HepG2 (cell line): Measurements from ENCODE around the gene SYNGAP1. TPM values are rescaled to one million over a fixed set of nuclear protein-coding genes. Genes with fewer than 3 reads are reported as not detected.

ENCODE experiments used
- ARID5B ChIP-seq: IDR thresholded peaks from 2 replicates; pipeline ENCODE4 v1.4.0; 2020; ENCODE audit warnings: mild to moderate bottlenecking, missing genetic modification reagents
- DNMT1 ChIP-seq: sonication (generic); formaldehyde crosslinking; IDR thresholded peaks from 2 replicates; pipeline ENCODE4 v1.5.1; 2020; ENCODE audit warnings: mild to moderate bottlenecking, missing genetic modification reagents
- ETV5 ChIP-seq: IDR thresholded peaks from 2 replicates; pipeline ENCODE4 v1.6.1; 2018; ENCODE audit warnings: missing biosample characterization, missing genetic modification reagents, inconsistent platforms, borderline replicate concordance
- FOXC1 ChIP-seq: sonication (generic); formaldehyde crosslinking; IDR thresholded peaks from 2 replicates; pipeline ENCODE4 v1.8.0; 2022; ENCODE audit warnings: mild to moderate bottlenecking, missing genetic modification reagents, borderline replicate concordance
- HIC2 ChIP-seq: sonication (generic); formaldehyde crosslinking; IDR thresholded peaks from 2 replicates; pipeline ENCODE4 v1.9.0; 2022; ENCODE audit warnings: low read depth, missing genetic modification reagents
- JUNB ChIP-seq: sonication (generic); formaldehyde crosslinking; IDR thresholded peaks from 2 replicates; pipeline ENCODE4 v1.8.0; 2022; ENCODE audit warnings: missing genetic modification reagents, mild to moderate bottlenecking, borderline replicate concordance
- MED8 ChIP-seq: sonication (generic); formaldehyde crosslinking; IDR thresholded peaks from 2 replicates; pipeline ENCODE4 v1.8.1; 2023; ENCODE audit warnings: mild to moderate bottlenecking, missing genetic modification reagents; ENCODE audit not compliant: insufficient replicate concordance
- NFKB2 ChIP-seq: sonication (generic); formaldehyde crosslinking; IDR thresholded peaks from 2 replicates; pipeline ENCODE4 v1.4.0; 2020; ENCODE audit warnings: missing genetic modification reagents, borderline replicate concordance
- NFKBIZ ChIP-seq: IDR thresholded peaks from 2 replicates; pipeline ENCODE4 v1.6.1; 2018; ENCODE audit warnings: missing genetic modification reagents, missing compliant biosample characterization
- PLRG1 ChIP-seq: fragments of 450-650 bp; conservative IDR thresholded peaks from 2 replicates; pipeline ENCODE4 v1.6.1; 2016
- RXRA ChIP-seq: sonication (generic); formaldehyde crosslinking; IDR thresholded peaks from 2 replicates; pipeline ENCODE4 v1.5.1; 2020; ENCODE audit warnings: missing genetic modification reagents
- SP4 ChIP-seq: sonication (generic); formaldehyde crosslinking; IDR thresholded peaks from 2 replicates; pipeline ENCODE4 v1.8.1; 2023; ENCODE audit warnings: mild to moderate bottlenecking, missing genetic modification reagents
- ZBTB14 ChIP-seq: sonication (generic); formaldehyde crosslinking; IDR thresholded peaks from 2 replicates; pipeline ENCODE4 v1.4.0; 2020; ENCODE audit warnings: missing genetic modification reagents
- ZC3H13 ChIP-seq: sonication (generic); formaldehyde crosslinking; IDR thresholded peaks from 2 replicates; pipeline ENCODE4 v1.8.1; 2023; ENCODE audit warnings: mild to moderate bottlenecking, missing genetic modification reagents, moderate library complexity
- ZNF30 ChIP-seq: sonication (generic); formaldehyde crosslinking; IDR thresholded peaks from 2 replicates; pipeline ENCODE4 v1.5.0; 2020; ENCODE audit warnings: mild to moderate bottlenecking, missing genetic modification reagents
- ZNF382 ChIP-seq: sonication (generic); formaldehyde crosslinking; IDR thresholded peaks from 2 replicates; pipeline ENCODE4 v1.5.0; 2020; ENCODE audit warnings: missing genetic modification reagents, mild to moderate bottlenecking, borderline replicate concordance
- ZNF44 ChIP-seq: sonication (generic); formaldehyde crosslinking; IDR thresholded peaks from 2 replicates; pipeline ENCODE4 v1.5.1; 2020; ENCODE audit warnings: mild to moderate bottlenecking, missing genetic modification reagents
- ZNF605 ChIP-seq: sonication (generic); formaldehyde crosslinking; IDR thresholded peaks from 2 replicates; pipeline ENCODE4 v1.8.0; 2022; ENCODE audit warnings: mild to moderate bottlenecking, missing genetic modification reagents
- ZNF772 ChIP-seq: sonication (generic); formaldehyde crosslinking; IDR thresholded peaks from 2 replicates; pipeline ENCODE4 v1.5.0; 2020; ENCODE audit warnings: mild to moderate bottlenecking, missing genetic modification reagents
- ZSCAN21 ChIP-seq: sonication (generic); formaldehyde crosslinking; IDR thresholded peaks from 2 replicates; pipeline ENCODE4 v1.8.0; 2022; ENCODE audit warnings: mild to moderate bottlenecking, missing genetic modification reagents, moderate library complexity, borderline replicate concordance
- polyA plus RNA-seq, 8 experiments: library from polyadenylated mRNA; depleted of rRNA in 3 of 8; stranded (reverse) in 7 of 8; unstranded in 1 of 8; fragments of >200 nt; fragmentation: Illumina TruSeq in 4 of 8; extraction: Trizol in 4 of 8; gene quantifications; 2 replicates each; pipeline versions ENCODE4 v1.2.1 to v1.2.3, GENCODE V29; 2011 to 2016; ENCODE audit warnings: low read depth in 4 of 8, missing spikeins in 1 of 8, mixed read lengths in 1 of 8; ENCODE audit not compliant: insufficient read depth in 1 of 8
- total RNA-seq, 5 experiments: library from RNA; depleted of rRNA; stranded (reverse); fragments of >200 nt; fragmentation: Illumina TruSeq; extraction: Trizol; gene quantifications; 2 replicates each; pipeline ENCODE4 v1.2.3, GENCODE V29; 2016; ENCODE audit warnings: low read depth in 1 of 5
- TF ChIP-seq, protein P1 (sequence below): sonication (generic); formaldehyde crosslinking; IDR thresholded peaks from 2 replicates; pipeline ENCODE4 v1.4.0; 2020; ENCODE audit warnings: missing genetic modification reagents

SYNGAP1 gene
- total and polyA plus RNA-seq, 2 of the 13 experiments (the other 11 are each of a cell fraction or from before 2014, with no cell fraction given), result 0.75 to 1.1 TPM

- TF ChIP-seq HIC2, result 0 out of 2 replicates have a peak, but pooled peaks have one; percentile 41
- TF ChIP-seq ETV5 (CRISPR knock-in tag), result peak; percentile 57
- TF ChIP-seq ZSCAN21 (CRISPR knock-in tag), result peak; percentile 50; the same call in 1 of the 2 replicates
- TF ChIP-seq ZNF382, result no peak
- peak; percentile 74; the same call in 1 of the 2 replicates for TF ChIP-seq ARID5B (CRISPR knock-in tag)
- peak; percentile 90 for TF ChIP-seq FOXC1 (CRISPR knock-in tag)
- peak; percentile 63 for TF ChIP-seq ZNF772 (CRISPR knock-in tag)
- no peak for TF ChIP-seq PLRG1
- TF ChIP-seq RXRA, result peak; percentile 88
- TF ChIP-seq ZBTB14, result peak; percentile 43; the same call in 1 of the 2 replicates
- peak; percentile 61 for TF ChIP-seq MED8
- TF ChIP-seq JUNB (CRISPR knock-in tag), result no peak
- peak; percentile 97 for TF ChIP-seq SP4 (CRISPR knock-in tag)
- no peak for TF ChIP-seq DNMT1 (CRISPR knock-in tag)
- TF ChIP-seq NFKB2 (CRISPR knock-in tag), result peak; percentile 95
- 0 out of 2 replicates have a peak, but pooled peaks have one; percentile 78 for TF ChIP-seq ZC3H13
- no peak for TF ChIP-seq ZNF30 (CRISPR knock-in tag)
- TF ChIP-seq ZNF605, result peak; percentile 85
- TF ChIP-seq NFKBIZ (CRISPR knock-in tag), result peak; percentile 80
- peak; percentile 97 for TF ChIP-seq ZNF44
- TF ChIP-seq, protein P1, sequence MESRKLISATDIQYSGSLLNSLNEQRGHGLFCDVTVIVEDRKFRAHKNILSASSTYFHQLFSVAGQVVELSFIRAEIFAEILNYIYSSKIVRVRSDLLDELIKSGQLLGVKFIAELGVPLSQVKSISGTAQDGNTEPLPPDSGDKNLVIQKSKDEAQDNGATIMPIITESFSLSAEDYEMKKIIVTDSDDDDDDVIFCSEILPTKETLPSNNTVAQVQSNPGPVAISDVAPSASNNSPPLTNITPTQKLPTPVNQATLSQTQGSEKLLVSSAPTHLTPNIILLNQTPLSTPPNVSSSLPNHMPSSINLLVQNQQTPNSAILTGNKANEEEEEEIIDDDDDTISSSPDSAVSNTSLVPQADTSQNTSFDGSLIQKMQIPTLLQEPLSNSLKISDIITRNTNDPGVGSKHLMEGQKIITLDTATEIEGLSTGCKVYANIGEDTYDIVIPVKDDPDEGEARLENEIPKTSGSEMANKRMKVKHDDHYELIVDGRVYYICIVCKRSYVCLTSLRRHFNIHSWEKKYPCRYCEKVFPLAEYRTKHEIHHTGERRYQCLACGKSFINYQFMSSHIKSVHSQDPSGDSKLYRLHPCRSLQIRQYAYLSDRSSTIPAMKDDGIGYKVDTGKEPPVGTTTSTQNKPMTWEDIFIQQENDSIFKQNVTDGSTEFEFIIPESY (CRISPR knock-in tag), result no peak
Observed at GRCh38 chr6:33417903-33418689, 1.8 kb upstream of the SYNGAP1 start, which contains the start of gene CUTA (continued).
